Measurements from ENCODE around the gene LRBA.

The LRBA gene

DNA sequence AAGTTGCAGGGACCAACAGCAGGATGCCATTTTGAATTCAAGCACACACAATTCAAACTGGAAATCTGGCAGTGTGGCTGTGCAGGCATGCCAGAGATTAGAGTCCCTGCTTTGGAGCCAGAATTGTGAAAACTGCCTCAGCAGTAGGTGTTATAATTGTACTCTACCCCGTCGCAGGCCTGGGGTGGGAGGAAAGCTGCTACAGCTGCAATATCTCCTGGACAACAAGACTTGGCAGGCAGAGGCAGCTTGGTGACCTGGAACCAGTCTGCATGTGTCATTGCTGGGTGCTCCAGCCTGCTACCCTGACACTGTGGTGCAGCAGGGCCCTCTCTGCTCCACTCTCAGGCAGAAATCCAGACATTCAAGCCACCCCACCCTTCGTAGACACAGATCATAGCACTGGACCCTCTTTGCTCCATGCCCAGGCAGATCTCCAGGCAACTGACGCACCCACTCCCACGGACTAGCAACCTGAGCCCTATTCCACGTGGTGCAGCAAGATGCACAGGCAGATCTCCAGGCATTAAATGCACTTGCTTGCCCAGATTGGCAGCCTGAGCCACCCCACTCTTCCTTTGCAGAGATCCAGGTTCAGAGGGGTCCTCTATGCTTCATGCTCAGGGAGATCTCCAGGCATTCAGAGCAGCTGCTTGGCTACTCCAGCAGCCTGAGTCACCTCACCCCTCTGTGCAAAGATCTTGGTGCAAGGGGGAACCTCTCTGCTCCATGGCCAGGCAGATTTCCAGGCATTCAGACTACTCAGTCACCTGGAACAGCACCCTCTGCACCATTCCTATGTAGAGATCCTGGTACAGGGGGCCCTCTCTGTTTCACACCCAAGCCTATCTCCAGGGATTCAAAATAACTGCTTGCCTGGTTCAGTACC lies 140.5 kb downstream of the LRBA start:
- DNase-seq, result no peak

DNA sequence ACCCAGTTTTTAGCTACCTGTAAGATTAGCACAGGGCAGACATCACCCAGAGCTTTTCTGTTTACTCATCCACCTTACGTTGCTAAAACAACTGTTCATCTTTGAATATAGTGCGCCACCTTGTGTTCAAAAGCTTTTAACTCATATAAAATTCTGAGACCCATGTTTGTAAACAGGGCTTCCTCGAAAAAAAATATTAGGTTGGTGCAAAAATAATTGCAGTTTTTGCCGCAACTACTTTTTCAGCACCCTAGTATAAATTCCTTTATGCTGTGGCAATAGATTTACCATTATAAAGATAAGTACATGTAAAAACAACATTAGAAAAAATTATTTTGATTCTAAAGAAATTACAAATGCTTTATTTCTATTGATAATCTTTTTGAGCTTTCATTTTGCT lies 147.9 kb downstream of the LRBA start:
- DNase-seq, result peak; percentile 83

DNA sequence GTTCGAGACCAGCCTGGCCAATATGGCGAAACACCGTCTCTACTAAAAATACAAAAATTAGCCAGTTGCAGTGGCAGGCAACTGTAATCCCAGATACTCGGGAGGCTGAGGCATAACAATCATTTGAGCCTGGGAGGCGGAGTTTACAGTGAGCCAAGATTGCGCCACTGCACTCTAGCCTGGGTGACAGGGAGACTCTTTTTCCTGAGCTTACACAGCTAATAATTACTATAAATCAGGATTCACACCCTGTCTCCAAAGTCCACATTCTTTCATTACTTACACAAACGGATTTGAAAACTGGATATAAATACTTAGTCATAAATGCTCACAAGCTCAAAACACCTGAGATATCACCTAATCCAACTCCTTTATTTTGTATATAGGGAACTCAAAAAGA lies 151.6 kb downstream of the LRBA start:
- no peak for DNase-seq

DNA sequence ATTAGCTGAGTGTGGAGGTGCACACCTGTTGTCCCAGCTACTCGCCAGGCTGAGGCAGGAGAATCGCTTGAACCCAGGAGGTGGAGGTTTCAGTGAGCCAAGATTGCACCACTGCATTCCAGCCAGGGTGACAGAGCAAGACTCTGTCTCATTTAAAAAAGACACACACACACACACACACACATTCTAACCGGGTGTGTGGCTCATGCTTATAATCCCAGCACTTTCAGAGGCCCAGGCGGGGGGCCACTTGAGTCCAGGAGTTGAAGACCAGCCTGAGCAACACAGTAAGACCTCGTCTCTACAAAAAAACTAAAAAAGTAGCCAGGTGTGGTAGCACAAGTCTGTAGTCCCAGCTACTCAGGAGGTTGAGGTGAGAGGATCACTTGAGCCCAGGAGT lies 152.3 kb downstream of the LRBA start:
- DNase-seq, result no peak

DNA sequence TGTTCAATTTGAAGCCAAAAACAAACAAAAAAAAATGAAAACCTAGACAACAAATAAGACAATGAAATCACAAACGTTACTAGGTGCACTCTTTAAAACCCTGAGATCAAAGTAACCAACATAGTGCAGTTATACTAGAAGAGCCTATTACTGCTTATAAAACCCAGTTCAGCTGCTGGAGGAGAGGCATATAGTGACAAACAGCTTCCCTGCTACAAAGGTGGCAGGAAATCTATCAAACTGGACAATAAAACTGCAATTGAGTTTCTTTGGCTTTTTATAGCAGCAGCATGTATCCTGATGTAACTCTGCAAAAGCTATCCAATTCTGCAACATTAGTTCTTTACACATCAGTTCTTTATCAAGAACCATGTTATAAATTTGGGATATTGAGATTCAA lies 155.6 kb downstream of the LRBA start:
- no peak for DNase-seq

DNA sequence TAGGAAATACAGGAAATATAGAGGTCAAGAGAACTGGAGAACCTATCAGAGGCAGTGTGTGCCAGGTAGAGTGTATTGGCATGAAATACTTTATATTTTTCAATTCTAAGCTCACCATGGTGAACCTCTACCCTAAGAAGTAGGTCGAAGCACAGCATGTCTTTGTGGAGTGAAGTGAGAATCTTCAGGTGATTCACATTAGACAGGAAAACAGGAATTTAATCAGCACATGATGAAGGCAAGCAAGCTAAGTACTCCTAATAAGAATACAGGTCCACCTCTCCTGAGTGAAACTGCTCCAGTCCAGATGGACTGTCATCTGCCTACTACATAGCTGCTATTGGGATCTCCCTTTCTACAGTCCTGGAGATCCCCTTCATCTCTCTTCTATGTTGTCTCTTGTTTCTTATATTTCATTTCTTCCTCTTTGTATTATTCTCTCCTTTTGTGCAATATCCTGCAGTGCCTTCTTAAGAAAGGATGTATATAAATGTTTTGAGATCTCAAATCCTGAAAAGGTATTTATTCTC lies 159.0 kb downstream of the LRBA start:
- no peak for DNase-seq

DNA sequence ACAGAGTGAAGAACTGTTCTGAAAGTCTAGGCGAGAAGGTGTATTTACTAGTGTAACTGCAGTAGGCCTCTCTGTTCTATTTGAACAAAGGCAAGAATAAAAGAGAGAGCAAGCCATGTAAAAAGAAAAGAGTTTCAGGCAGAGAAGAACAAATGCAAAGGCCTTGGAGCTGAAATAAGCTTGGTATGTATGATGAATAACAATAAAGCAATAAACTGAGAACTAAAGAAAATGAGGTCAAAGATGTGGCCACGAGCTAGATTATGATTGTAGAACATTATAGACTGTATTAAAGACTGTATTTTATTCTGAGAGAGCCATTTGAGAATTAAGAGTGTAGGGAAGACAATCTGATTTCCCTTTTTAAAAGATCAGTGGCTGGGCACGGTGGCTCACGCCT lies 160.5 kb downstream of the LRBA start:
- no peak for DNase-seq

DNA sequence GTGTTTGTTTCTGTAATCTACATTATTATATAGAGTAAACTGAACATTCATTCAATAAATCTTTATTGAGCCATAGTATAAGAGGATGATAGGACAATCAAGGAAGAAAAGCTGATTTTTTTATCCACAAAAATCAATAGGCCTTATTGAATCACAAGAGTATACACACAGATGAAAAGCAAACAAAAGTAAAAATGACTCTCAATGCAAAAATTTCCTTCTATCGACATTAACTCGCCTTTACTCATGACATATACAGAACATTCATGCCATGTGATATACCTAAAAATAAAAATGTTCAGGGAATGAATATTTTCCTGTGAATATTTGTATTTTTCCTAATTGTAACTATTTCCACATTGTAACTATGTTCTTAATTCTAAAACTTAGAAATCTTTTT lies 161.2 kb downstream of the LRBA start:
- DNase-seq, result no peak

DNA sequence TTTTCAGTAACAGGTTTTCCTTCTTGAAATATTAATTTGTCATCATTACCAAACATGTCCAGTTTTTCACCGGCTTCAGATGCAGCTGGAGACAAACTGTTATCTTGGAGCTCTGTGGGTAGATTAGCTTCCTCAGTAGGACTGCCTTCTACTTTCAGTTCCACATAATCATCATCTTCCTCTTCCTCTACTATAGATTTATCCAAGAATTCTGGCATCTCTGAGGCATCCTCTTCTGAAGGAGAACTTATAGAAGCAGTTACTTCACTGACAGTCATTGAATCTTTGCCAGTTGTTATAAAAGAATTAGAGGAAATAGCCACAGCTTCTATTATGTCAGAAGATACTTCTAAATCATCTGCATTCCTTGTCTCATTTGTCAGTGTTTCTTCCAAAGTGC lies 162.9 kb downstream of the LRBA start:
- DNase-seq, result peak; percentile 65

DNA sequence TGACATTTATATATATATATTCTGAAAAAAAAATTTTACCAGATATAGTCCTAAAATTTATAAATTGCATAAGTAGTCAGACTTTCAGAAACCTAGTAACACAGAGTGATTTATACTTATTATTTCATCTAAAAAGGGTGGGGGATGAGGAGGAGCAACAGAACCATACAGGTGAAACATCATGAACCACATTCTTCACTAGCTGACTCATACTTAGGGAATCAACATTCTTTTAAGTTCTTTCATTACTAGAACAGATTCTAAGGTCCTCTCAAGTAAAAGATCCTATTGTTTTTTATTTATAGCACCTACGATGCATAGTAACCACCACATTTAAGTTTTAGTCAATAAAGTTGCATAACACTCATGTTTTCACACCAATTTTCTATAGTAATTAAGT lies 166.1 kb downstream of the LRBA start:
- no peak for DNase-seq

DNA sequence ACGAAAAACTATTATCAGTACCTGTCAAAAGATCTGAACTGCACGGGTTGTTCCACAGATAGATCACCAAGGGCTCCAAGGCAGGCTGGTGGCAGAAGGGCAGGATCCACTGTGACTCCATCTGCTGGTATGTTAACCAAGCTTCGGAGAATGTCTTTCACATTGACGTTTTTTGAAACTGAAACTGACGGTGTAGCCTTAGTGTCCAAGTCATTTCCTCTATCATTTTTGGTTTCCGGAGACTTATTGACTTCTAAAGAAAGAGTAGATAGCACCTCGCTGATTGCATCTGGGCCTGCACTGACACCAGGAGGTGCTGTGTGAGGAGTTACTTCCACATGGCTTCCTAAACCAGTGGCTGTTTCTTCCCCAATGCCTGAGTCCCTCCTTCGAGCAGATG lies 186.9 kb downstream of the LRBA start:
- DNase-seq, result peak; percentile 79

DNA sequence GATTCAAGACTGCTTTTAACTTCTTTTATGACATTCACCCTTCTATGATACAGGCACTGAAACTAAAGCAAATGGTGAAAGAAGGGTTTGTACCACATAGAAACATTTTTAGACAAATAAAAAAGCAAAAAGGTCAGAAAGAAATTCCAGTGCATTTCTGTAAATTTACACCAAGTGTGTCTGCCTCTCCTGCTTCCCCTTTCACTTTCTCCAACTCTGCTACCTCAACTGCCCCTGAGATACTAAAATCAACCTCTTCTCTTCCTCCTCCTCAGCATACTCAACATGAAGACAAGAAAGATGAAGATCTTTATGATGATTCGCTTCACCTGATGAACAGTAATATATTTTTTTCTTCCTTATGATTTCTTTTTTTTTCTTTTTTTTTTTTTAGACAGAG lies 187.9 kb downstream of the LRBA start:
- peak; percentile 3 for DNase-seq

DNA sequence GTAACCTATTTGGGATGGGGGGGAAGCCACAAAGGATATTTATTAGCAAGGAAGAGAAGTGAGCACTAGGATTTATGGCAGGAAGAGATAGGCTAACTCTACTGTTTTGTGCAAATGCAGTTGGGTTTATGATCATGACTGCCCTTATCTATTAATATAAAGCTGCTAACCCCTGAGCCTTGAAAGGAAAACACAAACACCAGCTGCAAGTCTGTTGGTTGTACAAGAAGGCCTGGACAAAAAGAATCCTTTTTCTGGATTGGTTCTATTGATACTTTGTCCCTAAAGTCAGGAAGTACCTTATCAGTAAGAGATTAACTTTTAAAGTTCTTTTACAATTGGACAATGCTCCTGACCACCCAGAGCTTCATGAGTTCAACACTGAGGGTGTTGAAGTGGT lies 188.8 kb downstream of the LRBA start:
- DNase-seq, result no peak

DNA sequence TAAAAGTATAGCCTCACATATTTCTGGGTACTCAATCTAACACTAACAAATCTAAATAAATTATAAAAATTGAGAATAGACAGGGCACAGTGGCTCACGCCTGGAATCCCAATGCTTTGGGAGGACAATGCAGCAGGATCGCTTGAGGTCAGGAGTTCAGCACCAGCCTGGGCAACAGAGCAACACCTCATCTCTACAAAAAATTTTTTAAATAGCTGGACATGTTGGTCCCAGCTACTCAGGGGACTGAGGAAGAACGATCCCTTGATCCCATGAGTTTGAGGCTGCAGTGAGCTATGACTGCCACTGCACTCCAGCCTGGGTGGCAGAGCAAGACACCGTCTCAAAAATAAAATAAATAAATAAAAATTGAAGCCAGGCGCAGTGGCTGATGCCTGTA lies 192.7 kb downstream of the LRBA start:
- no peak for DNase-seq

DNA sequence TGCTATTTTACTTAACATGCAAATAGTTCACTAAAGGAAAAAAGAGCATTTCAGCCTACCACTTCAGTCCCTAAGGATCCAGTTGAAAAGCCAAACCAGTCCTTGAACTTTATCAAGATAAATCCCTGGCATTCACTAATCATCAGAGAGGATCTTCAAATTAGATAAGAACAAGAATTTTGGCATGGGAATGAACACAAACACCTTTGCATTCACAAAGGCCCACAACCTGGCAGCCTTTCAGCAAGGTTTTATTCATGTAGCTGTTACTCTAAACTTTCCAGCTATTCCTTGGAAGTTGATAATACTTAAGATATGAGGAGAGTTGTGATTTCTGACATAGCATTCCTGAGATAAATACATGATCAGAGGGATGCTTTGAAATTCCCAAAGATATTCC lies 193.4 kb downstream of the LRBA start:
- no peak for DNase-seq

DNA sequence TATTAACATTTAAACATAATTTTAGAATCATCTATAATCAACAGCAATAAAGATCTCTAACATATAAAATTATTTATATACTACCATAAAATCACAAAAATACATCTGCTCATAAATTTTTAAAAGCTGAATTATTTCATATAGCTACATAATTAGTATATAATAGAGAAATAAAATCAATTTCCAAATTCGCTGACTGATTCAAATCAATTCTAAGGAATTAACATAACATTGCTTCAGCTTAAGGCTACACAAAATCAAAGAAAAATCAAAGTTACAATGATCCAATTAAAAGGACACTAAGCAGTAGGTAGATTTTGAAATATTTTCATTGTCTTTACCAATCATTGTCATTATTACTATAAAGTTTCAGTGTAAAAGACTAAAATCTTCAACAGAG lies 194.7 kb downstream of the LRBA start:
- no peak for DNase-seq

DNA sequence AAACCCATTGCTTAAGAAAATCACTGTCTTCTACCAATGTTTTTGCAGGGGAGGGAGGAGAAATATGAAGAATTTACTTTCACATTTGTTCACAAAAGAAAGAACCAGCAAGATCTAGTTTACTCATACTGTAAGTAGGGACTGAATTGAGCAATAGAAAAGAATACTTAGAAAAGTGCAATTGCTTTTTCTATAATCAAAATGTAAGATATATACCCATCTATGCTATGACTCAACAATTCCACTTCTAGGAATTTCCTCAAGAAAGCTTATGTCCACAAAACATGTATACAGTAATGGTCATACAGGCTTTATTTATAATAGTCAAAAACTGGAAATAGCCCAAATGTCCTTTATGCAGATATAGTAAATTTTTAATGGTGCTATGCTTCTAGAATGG lies 196.4 kb downstream of the LRBA start:
- peak; percentile 48 for DNase-seq

DNA sequence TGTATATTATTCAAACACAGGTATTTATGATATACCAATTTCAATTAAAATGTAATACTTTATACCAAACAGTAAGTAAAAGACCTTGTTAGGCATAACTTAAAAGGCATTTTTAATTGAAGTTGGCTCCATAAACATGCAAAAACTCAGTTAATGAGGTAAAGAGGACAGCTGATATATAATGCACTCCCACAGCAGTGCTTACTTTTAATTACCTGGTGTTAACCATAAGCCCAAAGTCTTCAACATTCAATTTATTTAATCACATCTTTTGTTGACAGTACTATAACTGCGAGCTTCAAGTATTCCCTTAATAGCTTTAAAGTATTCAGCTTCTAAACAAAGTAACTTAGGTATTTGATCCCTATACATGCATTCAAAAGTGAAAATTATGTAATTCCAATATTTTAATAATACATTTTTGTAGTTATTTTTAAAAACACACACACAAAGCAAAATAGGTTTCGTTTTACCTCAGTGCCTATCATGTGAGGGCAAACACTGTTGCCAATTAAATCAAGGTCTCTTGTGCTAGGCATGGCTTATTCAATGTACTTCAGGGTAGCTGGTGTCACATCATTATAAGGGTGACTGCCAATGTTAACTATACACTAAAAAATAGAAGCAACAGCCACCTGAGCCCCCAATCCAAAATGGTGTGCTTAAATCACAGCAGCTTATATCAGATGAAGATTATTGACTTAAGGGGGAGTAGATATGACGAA lies 197.1 kb downstream of the LRBA start:
- no peak for DNase-seq

DNA sequence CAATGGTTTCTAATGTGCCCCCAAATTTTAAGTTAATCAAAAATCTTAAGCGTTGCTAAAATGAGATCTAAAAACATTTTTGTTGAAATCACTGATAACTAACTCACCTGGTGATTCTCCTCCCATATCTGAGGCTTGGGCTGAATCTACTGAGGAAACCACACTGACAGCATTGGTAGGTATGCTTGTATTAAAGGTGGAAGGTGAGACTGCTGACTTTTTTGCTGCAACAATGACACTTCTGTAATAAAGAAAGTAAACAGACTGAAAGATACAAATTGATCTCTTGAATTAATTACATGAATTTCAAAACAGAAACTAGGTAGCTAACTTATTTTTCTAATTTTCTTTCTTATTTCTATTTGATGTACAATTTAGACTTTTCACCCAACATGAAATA lies 198.1 kb downstream of the LRBA start:
- no peak for DNase-seq

DNA sequence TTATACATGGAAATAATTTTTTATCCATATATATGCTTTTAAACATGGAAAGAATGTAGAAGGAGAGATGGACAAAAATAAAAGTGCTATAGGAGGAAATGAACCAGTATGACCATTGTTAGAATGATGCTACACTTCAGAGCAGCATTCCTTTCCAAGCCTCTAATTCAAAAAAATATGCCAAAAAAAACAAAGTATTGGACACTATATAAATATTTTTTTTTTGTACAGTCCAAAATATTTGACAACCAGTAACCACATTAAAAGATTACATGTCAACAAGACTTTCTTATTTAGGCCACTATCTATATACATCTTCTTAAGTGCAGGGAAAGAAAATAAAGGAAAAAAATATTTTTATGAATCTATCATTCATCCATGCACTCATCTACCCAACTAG lies 198.6 kb downstream of the LRBA start:
- no peak for DNase-seq

DNA sequence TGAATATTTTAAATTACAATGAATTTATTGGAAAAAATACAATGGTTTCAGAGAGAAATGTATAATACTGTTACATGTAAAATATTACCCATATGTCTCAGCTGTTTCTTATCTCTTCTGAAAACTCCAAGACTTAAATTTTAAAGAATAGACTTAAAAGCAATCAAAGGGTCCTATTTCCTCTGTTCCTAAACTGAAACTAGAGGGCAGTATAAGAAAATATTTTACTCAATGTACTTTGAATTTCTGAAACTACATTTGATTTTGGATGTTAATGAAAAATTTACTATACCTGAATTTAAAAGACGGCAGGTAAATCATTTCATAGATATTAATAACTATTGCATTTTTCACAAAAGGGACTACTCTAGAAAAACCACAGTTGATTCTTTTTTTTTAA lies 200.2 kb downstream of the LRBA start:
- DNase-seq, result peak; percentile 7

DNA sequence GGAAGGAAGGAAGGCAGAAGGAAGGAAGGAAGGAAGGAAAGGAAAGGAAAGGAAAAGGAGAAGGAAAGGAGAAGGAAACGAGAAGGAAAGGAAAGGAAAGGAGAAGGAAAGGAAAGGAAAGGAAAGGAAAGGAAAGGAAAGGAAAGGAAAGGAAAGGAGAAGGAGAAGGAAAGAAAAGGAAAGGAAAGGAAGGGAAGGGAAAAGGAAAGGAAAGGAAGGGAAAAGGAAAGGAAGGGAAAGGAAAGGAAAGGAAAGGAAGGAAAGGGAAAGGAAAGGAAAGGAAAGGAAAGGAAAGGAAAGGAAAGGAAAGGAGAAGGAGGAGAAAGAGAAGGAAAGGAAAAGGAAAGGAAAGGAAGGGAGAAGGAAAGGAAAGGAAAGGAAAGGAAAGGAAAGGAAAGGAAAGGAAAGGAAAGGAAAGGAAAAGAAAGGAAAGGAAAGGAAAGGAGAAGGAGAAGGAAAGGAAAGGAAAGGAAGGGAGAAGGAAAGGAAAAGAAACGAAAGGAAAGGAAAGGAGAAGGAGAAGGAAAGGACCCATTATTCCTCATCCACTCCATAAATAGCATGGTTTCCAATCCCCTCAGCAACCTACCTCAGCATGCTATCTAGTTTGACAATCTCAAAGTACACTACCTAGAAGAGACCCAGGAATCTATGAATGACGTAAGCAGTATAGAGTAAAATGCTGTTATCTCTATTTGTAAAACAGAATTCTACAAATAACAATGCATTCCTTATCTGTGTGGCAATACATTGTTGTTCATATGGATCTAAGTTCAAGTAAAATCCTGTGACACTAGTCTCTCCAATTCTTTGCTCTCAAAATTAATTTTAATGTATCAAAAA lies 209.7 kb downstream of the LRBA start:
- DNase-seq, result no peak

DNA sequence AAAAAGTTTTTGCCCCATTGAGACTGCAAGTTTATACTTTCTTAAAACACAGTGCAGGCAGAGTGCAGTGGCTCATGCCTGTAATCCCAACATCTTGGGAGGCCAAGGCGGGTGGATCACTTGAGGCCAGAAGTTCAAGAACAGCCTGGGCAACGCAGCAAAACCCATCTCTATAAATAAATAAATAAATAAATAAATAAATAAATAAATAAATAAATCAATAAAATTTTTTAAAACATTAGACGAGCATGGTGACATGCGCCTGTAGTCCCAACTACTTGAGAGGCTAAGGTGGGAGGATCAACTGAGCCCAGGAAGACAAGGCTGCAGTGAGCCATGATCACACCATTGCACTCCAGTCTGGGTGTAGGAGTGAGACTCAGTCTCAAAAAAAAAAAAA lies 213.3 kb downstream of the LRBA start:
- DNase-seq, result no peak
